HepG2 (cell line): Measurements from ENCODE around the gene GZF1. TPM values are rescaled to one million over a fixed set of nuclear protein-coding genes. Genes with fewer than 3 reads are reported as not detected.
A peak's percentile ranks its signal among the peaks of the same experiment; 100 is the strongest.

Experiments used
- BCLAF1 ChIP-seq: fragments of 450-650 bp; IDR thresholded peaks from 2 replicates; pipeline ENCODE4 v1.6.1; 2017; ENCODE audit warnings: mild to moderate bottlenecking
- CSRNP2 ChIP-seq: sonication (generic); formaldehyde crosslinking; conservative IDR thresholded peaks from 2 replicates; pipeline ENCODE4 v1.8.0; 2022; ENCODE audit warnings: low read depth, missing genetic modification reagents
- FOSL1 ChIP-seq: sonication (generic); formaldehyde crosslinking; IDR thresholded peaks from 2 replicates; pipeline ENCODE4 v1.9.0; 2021; ENCODE audit warnings: missing genetic modification reagents, borderline replicate concordance
- FOXA3 ChIP-seq: IDR thresholded peaks from 2 replicates; pipeline ENCODE4 v1.6.1; 2016; ENCODE audit warnings: missing genetic modification reagents, missing compliant biosample characterization
- HMGXB4 ChIP-seq, 2 experiments: sonication (generic) in 1 of 2; formaldehyde crosslinking in 1 of 2; IDR thresholded peaks; 2 replicates each; pipeline versions ENCODE4 v1.4.0 to v1.6.1; 2018 to 2020; ENCODE audit warnings: missing genetic modification reagents in 2 of 2, borderline replicate concordance in 1 of 2, low read depth in 1 of 2, mild to moderate bottlenecking in 1 of 2, missing biosample characterization in 1 of 2
- IKZF4 ChIP-seq: sonication (generic); formaldehyde crosslinking; IDR thresholded peaks from 2 replicates; pipeline ENCODE4 v1.5.1; 2020; ENCODE audit warnings: borderline replicate concordance, mild to moderate bottlenecking, low read depth, missing genetic modification reagents; ENCODE audit errors: not compliant biosample characterization
- MAZ ChIP-seq, 2 experiments: sonication (generic) in 1 of 2; formaldehyde crosslinking in 1 of 2; IDR thresholded peaks; 2 replicates each; pipeline versions ENCODE4 v1.5.0 to v1.6.1; 2012 to 2020; ENCODE audit warnings: low read depth in 2 of 2, mild to moderate bottlenecking in 2 of 2, borderline replicate concordance in 1 of 2, improper control_type of control experiment in 1 of 2, low read length in 1 of 2, missing genetic modification reagents in 1 of 2, moderate library complexity in 1 of 2
- MBNL3 ChIP-seq: fragments of 250-450 bp; sonication (Bioruptor Pico); conservative IDR thresholded peaks from 2 replicates; pipeline ENCODE4 v1.8.0; 2022; ENCODE audit warnings: mild to moderate bottlenecking, inconsistent platforms
- NCOA5 ChIP-seq: sonication (generic); formaldehyde crosslinking; IDR thresholded peaks from 2 replicates; pipeline ENCODE4 v1.4.0; 2020; ENCODE audit warnings: missing genetic modification reagents
- PCBP1 ChIP-seq: fragments of 200-400 bp; formaldehyde crosslinking; IDR thresholded peaks from 2 replicates; pipeline ENCODE4 v1.6.1; 2017; ENCODE audit warnings: mild to moderate bottlenecking, low read depth, low read length, borderline replicate concordance
- RAD51 ChIP-seq: fragments of 450-650 bp; IDR thresholded peaks from 2 replicates; pipeline ENCODE4 v1.6.1; 2016; ENCODE audit warnings: borderline replicate concordance
- REXO4 ChIP-seq: sonication (generic); formaldehyde crosslinking; IDR thresholded peaks from 2 replicates; pipeline ENCODE4 v1.8.0; 2022; ENCODE audit warnings: missing genetic modification reagents, mild to moderate bottlenecking, borderline replicate concordance
- SCMH1 ChIP-seq: sonication (generic); formaldehyde crosslinking; IDR thresholded peaks from 2 replicates; pipeline ENCODE4 v1.9.0; 2021; ENCODE audit warnings: missing genetic modification reagents, mild to moderate bottlenecking, borderline replicate concordance
- SRSF4 ChIP-seq: fragments of 200-400 bp; formaldehyde crosslinking; IDR thresholded peaks from one replicate; pipeline ENCODE4 v1.6.1; 2018; ENCODE audit warnings: mild to moderate bottlenecking, low read depth, low read length, moderate library complexity; ENCODE audit not compliant: poor library complexity, severe bottlenecking
- TBP ChIP-seq: sonication (generic); formaldehyde crosslinking; IDR thresholded peaks from 2 replicates; pipeline ENCODE4 v1.5.0; 2020; ENCODE audit warnings: missing genetic modification reagents
- ZFP41 ChIP-seq: sonication (generic); formaldehyde crosslinking; IDR thresholded peaks from 2 replicates; pipeline ENCODE4 v1.4.0; 2020; ENCODE audit warnings: mild to moderate bottlenecking, missing genetic modification reagents, borderline replicate concordance
- ZNF350 ChIP-seq: sonication (generic); formaldehyde crosslinking; IDR thresholded peaks from 2 replicates; pipeline ENCODE4 v1.4.0; 2020; ENCODE audit warnings: mild to moderate bottlenecking, low read depth, missing genetic modification reagents, borderline replicate concordance
- ZNF367 ChIP-seq: sonication (generic); formaldehyde crosslinking; IDR thresholded peaks from 2 replicates; pipeline ENCODE4 v1.4.0; 2020; ENCODE audit warnings: missing genetic modification reagents, borderline replicate concordance
- ZNF441 ChIP-seq: sonication (generic); formaldehyde crosslinking; IDR thresholded peaks from 2 replicates; pipeline ENCODE4 v1.7.0; 2021; ENCODE audit warnings: missing genetic modification reagents, borderline replicate concordance
- ZNF564 ChIP-seq: sonication (generic); formaldehyde crosslinking; IDR thresholded peaks from 2 replicates; pipeline ENCODE4 v1.8.1; 2023; ENCODE audit warnings: mild to moderate bottlenecking, missing genetic modification reagents
- ZNF850 ChIP-seq: sonication (generic); formaldehyde crosslinking; conservative IDR thresholded peaks from 2 replicates; pipeline ENCODE4 v1.9.0; 2021; ENCODE audit warnings: mild to moderate bottlenecking, missing genetic modification reagents
- polyA plus RNA-seq, 8 experiments: library from polyadenylated mRNA; depleted of rRNA in 3 of 8; stranded (reverse) in 7 of 8; unstranded in 1 of 8; fragments of >200 nt; fragmentation: Illumina TruSeq in 4 of 8; extraction: Trizol in 4 of 8; gene quantifications; 2 replicates each; pipeline versions ENCODE4 v1.2.1 to v1.2.3, GENCODE V29; 2011 to 2016; ENCODE audit warnings: low read depth in 4 of 8, missing spikeins in 1 of 8, mixed read lengths in 1 of 8; ENCODE audit not compliant: insufficient read depth in 1 of 8
- total RNA-seq, 5 experiments: library from RNA; depleted of rRNA; stranded (reverse); fragments of >200 nt; fragmentation: Illumina TruSeq; extraction: Trizol; gene quantifications; 2 replicates each; pipeline ENCODE4 v1.2.3, GENCODE V29; 2016; ENCODE audit warnings: low read depth in 1 of 5

Gene GZF1
- total and polyA plus RNA-seq, 2 of the 13 experiments (the other 11 are each of a cell fraction or from before 2014, with no cell fraction given): 16.9 to 26.0 TPM

GRCh38 chr20:23420943-23421931 is 59.3 kb downstream of the GZF1 start, which contains the start of gene NAPB (continued):
- TF ChIP-seq NCOA5 (CRISPR knock-in tag) (0 out of 2 replicates have a peak, but pooled peaks have one; percentile 38), ZFP41 (peak; percentile 68; the same call in 1 of the 2 replicates), ZNF367 (no peak; the same call in 1 of the 2 replicates), ZNF564 (peak; percentile 79; the same call in 1 of the 2 replicates), PCBP1 (peak; percentile 70; the same call in 1 of the 2 replicates), MAZ (IDR thresholded peaks at IDR 0.05; ENCODE audit: borderline replicate concordance, low read depth, low read length) (peak; percentile 71; the same call in 1 of the 2 replicates), MAZ (CRISPR knock-in tag; IDR thresholded peaks at IDR 0.05; ENCODE audit: low read depth) (peak; percentile 92), MBNL3 (no peak), ZNF350 (CRISPR knock-in tag) (peak; percentile 71; the same call in 1 of the 2 replicates), ZNF441 (CRISPR knock-in tag) (no peak), BCLAF1 (no peak), HMGXB4 (CRISPR knock-in tag; IDR thresholded peaks at IDR 0.05; ENCODE audit: borderline replicate concordance in 1 of 2, low read depth in 1 of 2) (peak; percentile 98 to 99), RAD51 (no peak), ZNF850 (no peak), TBP (peak; percentile 78; the same call in 1 of the 2 replicates), IKZF4 (peak; percentile 70), CSRNP2 (no peak), FOXA3 (CRISPR knock-in tag) (peak; percentile 52), SCMH1 (CRISPR knock-in tag) (no peak), SRSF4 (no peak), REXO4 (no peak), FOSL1 (no peak)
